NCI-H2171 treated with DMSO at 0.1 percent for 48 hours (cell line): ENCODE results near the gene USP47.

Experiments
- DNase-seq: peaks from one replicate; lab custom pipeline; 2025; lab: John Stamatoyannopoulos, UW

Gene USP47

GRCh38 chr11:11937433-11937832 lies 95.7 kb downstream of the USP47 start:
- DNase-seq = no peak

- no peak for DNase-seq
Measured at GRCh38 chr11:11937957-11938356, 96.2 kb downstream of the USP47 start.

- no peak for DNase-seq
Measured at GRCh38 chr11:11940551-11940950, 98.8 kb downstream of the USP47 start.

- DNase-seq = no peak
Measured at GRCh38 chr11:11942668-11943067, 100.9 kb downstream of the USP47 start.

- no peak for DNase-seq
Measured at GRCh38 chr11:11944444-11944843, 102.7 kb downstream of the USP47 start.

- DNase-seq = no peak
Measured at GRCh38 chr11:11946180-11946579, 104.4 kb downstream of the USP47 start.

GRCh38 chr11:11946878-11947277 lies 105.1 kb downstream of the USP47 start:
- no peak for DNase-seq

- DNase-seq = no peak
Measured at GRCh38 chr11:11947825-11948224, 106.1 kb downstream of the USP47 start.

GRCh38 chr11:11948242-11948947 lies 106.6 kb downstream of the USP47 start:
- DNase-seq = no peak

- no peak for DNase-seq
Measured at GRCh38 chr11:11949482-11949881, 107.7 kb downstream of the USP47 start.

- DNase-seq = no peak
Measured at GRCh38 chr11:11952036-11952435, 110.3 kb downstream of the USP47 start.

GRCh38 chr11:11956006-11956405 lies 114.2 kb downstream of the USP47 start:
- DNase-seq = no peak

- DNase-seq = no peak
Measured at GRCh38 chr11:11958403-11959231, 116.8 kb downstream of the USP47 start.

GRCh38 chr11:11959601-11960000 lies 117.8 kb downstream of the USP47 start:
- DNase-seq = no peak

- DNase-seq = no peak
Measured at GRCh38 chr11:11960687-11961086, 118.9 kb downstream of the USP47 start.

GRCh38 chr11:11961399-11962028 lies 119.7 kb downstream of the USP47 start:
- DNase-seq = peak; percentile 30

- DNase-seq = no peak
Measured at GRCh38 chr11:11963067-11963466, 121.3 kb downstream of the USP47 start.

- no peak for DNase-seq
Measured at GRCh38 chr11:11963842-11964773, 122.3 kb downstream of the USP47 start.

- DNase-seq = no peak
Measured at GRCh38 chr11:11964774-11965150, 123.0 kb downstream of the USP47 start.

- no peak for DNase-seq
Measured at GRCh38 chr11:11965192-11965591, 123.4 kb downstream of the USP47 start.

GRCh38 chr11:11965656-11966353 lies 124.0 kb downstream of the USP47 start:
- DNase-seq = no peak
